Fibroblast of upper back skin (primary cell): Measurements from ENCODE around the gene STARD8.

Source experiments
- DNase-seq: peaks from one replicate; pipeline ENCODE4 v3.0.0-alpha.2; 2013

STARD8 gene

DNA sequence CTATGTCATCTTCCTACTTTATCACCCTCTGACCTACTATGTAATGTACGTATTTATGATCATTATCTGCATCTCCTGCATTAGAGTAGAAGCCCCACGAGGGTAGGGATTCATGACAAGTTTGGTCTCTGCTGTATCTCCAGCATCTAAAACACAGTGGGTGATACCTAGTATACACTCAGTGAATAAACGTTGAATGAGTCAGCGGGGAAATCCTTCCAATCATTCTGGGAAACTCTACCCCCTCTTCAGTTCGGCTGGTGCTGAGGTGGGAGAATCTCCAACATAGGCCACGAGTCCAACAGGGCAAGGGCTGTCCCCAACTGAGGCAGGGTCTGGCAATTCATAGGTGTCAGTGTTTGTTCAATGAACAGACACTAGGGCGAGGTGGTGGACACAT, 106.9 kb downstream of the STARD8 start:
- no peak for DNase-seq

DNA sequence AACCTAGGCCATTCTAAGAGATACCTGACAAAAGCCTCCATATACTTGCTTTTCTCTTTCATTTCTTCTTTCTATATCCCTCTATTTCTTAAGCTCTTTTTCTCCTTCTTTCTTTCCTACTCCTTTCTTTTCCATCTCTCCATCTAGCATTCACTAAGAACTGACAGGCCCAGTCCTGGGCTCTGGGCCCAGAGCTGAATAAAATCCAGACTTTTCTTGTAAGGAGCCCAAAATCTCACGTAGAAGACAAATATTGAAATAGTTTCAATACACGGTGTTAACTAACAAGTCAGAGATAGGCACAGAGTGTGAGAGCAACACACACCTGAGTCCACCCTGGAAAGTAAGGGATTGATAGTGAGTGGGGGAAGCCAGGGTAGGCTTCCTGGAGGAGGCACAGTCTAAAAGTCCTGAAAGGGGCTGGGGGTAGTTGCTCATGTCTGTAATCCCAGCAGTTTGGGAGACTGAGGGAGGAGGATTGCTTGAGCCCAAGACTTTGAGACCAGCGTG, 108.2 kb downstream of the STARD8 start:
- DNase-seq: no peak

DNA sequence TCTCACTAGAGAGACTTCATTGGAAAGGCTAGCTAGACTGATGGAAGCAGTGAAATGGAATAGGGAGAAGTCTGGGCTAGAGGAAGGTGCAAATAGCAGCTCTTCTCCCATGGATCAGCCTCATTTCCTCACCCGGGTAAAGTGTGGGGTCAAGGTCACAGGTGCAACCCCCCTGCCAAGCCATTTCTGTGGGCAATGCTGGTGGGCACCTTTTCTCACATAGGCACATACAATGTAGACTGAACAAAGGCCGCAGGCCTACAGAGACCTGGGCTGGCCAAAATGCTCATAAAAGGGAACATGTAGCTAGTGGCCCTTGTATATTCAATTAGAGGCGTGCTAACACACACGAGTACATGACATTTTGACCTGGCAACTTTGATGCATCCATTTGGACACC, 109.9 kb downstream of the STARD8 start:
- no peak for DNase-seq

DNA sequence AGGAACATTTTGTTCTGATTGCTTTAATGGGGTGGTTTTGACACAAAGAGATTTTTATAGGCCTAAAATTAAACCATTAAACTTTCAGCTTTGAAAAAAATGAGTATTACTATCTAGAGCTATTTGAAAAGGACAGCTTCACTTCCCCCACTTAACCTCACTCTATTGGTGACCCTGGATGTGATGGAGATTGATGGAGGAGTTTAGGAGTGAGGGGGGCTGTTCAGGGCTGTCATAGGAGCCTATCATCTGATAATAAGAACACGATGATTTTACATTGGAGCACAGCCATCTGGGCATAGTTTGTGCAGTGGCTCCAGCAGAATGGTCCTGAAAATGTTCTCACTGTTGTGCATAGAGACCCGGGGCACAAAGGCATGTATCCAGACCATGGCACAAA, 110.3 kb downstream of the STARD8 start:
- no peak for DNase-seq

DNA sequence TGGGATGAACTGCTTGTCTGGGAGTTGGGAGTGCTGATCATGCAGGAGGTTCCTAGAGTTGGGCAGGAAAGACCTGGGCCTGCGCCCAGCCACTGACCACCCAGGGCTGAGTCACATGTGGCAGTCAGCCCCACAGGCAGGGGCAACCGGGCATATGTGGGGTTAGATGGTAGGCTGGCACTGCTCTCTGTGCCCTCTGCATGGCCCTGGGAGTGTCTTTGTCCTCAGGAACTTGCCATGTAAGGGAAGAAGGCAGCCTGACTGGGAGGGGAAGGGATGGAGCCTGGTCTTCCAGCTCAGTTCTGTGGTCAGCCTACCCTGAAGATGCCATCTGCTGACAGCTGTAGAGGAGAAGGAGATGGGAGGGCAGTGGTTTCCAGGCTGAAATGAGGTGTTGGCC, 111.2 kb downstream of the STARD8 start:
- no peak for DNase-seq

DNA sequence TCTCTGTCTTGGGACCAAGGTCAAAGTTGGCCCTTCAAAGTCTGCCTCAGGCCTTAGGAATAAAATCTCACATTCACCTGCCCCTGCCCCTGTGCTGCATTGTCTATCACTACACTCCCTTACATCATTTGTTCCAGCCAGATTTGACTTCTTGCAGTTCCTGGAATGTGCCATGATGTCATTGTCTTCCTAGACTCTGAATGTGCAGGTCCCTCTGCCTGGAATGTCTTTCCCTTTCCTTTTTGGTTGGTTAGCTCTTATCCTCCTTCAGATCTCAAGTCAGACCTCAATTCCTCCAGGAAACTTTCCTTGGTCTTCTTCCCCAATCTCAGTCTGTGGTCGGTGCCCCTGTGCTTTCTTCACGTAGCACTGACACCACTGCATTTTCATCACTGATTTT, 113.6 kb downstream of the STARD8 start:
- DNase-seq: no peak

DNA sequence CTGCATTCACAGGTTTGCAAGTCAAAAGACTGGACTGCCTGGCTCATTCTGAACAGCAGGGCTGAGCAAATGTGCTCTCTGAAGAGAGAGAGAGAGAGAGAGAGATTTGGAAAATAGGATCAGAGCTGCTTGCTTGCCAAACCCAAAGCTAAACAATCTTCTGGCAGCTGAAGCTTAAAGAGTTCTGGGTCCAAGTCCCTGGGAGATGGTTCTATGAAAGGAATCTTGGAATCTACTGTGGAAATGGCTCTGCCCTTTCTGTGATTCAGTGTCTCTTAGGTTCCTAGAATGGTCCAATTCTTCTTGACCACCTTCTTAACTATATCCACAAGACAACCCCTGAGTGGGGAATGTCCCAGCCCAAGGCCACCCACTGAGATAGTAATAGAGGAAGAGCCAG, 115.3 kb downstream of the STARD8 start:
- DNase-seq: no peak

DNA sequence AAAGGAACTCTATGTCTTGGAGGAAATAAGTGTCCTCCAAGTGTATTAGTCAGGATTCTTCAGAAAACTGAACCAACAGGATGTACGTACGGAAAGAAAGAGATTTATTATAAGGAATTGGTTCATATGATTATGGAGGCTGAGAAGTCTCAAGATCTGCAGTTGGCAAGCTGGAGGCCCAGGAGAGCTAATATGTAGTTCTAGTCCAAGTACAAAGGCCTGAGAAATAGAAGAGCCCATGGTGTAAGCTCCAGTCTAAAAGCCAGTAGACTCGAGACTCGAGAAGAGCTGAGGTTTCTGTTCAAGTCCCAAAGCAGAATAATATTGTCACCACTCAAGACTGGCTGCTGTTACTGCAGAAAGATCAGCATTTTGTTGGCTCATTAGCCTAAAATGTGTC, 116.0 kb downstream of the STARD8 start:
- no peak for DNase-seq
